ENCODE data around the gene SRD5A3. TPM values are rescaled to one million over a fixed set of nuclear protein-coding genes. Genes with fewer than 3 reads are reported as not detected.

The SRD5A3 gene
- total and polyA plus RNA-seq, 4 donors: 5.2 to 18.2 (median 9.5) TPM

GRCh38 chr4:55373461-55373860 is 27.4 kb downstream of the SRD5A3 start (continued):
- TF ChIP-seq REST (IDR thresholded peaks at IDR 0.05): no peak

DNA sequence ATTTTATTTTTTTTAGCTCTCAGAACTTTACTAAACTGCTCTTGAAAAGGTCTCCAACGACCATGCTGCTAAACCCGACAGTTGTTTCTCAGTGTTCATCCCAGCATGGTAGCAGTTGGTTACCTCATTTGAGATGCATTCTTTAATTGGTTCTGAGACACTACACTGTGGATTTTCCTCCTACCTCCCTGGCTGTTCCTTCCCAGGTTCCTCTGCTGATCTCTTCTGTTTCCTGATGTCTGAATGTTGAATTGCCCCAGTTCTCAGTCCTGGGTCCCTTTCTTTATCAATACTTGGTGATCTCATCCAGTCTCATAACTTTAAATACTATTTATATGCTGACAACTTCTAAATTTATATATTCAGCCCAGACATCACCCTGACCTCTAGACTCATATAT is 30.7 kb downstream of the SRD5A3 start:
- Histone ChIP-seq H3K9ac (ENCODE audit: low read depth in 1 of 2, low read length in 2 of 2) (no peak overlapping the region), H3K27ac (ENCODE audit: low read depth in 1 of 2, low read length in 2 of 2) (no peak overlapping the region), H3K4me3 (ENCODE audit: low read depth in 1 of 3, low read length in 3 of 3) (no peak overlapping the region), H3K27me3 (ENCODE audit: control insufficient read depth in 4 of 4, insufficient read depth in 4 of 4, low read length in 3 of 4) (no peaks in the 10 kb centered on the region), H3K36me3 (ENCODE audit: control insufficient read depth in 4 of 4, insufficient read depth in 3 of 4, low read depth in 1 of 4, low read length in 3 of 4) (peaks cover 0 to 5% (median 0%) of the 10 kb centered on the region in 4 donors), H3K9me3 (ENCODE audit: control insufficient read depth in 4 of 4, low read length in 3 of 4) (no peaks in the 10 kb centered on the region), H3K4me1 (ENCODE audit: control insufficient read depth in 4 of 4, insufficient read depth in 4 of 4, low read length in 3 of 4) (no peaks in the 10 kb centered on the region)
- no peak for DNase-seq (ENCODE audit: low spot score)
- 87% methylated on average over 2 of the region's 2 CpGs for WGBS
- TF ChIP-seq FOXA2 (IDR thresholded peaks at IDR 0.05) (no peak), YY1 (IDR thresholded peaks at IDR 0.05) (no peak), EGR1 (IDR thresholded peaks at IDR 0.05; ENCODE audit: low read depth in 2 of 2) (no peak), REST (IDR thresholded peaks at IDR 0.05) (no peak), HNF4A (conservative IDR thresholded peaks at IDR 0.05) (no peak), TAF1 (conservative IDR thresholded peaks at IDR 0.05) (no peak), NR2F2 (IDR thresholded peaks at IDR 0.05) (no peak), HNF4G (IDR thresholded peaks at IDR 0.05) (no peak), JUND (IDR thresholded peaks at IDR 0.05) (no peak), MAX (IDR thresholded peaks at IDR 0.05) (no peak), GABPA (IDR thresholded peaks at IDR 0.05 in 1 of 2, conservative IDR thresholded peaks at IDR 0.05 in 1 of 2) (no peak), RAD21 (IDR thresholded peaks at IDR 0.05) (no peak)
- TF ChIP-seq, protein P1, sequence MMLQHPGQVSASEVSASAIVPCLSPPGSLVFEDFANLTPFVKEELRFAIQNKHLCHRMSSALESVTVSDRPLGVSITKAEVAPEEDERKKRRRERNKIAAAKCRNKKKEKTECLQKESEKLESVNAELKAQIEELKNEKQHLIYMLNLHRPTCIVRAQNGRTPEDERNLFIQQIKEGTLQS (IDR thresholded peaks at IDR 0.05): no peak
- TF ChIP-seq, protein P2, sequence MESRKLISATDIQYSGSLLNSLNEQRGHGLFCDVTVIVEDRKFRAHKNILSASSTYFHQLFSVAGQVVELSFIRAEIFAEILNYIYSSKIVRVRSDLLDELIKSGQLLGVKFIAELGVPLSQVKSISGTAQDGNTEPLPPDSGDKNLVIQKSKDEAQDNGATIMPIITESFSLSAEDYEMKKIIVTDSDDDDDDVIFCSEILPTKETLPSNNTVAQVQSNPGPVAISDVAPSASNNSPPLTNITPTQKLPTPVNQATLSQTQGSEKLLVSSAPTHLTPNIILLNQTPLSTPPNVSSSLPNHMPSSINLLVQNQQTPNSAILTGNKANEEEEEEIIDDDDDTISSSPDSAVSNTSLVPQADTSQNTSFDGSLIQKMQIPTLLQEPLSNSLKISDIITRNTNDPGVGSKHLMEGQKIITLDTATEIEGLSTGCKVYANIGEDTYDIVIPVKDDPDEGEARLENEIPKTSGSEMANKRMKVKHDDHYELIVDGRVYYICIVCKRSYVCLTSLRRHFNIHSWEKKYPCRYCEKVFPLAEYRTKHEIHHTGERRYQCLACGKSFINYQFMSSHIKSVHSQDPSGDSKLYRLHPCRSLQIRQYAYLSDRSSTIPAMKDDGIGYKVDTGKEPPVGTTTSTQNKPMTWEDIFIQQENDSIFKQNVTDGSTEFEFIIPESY (IDR thresholded peaks at IDR 0.05): no peak
- TF ChIP-seq, protein P3, sequence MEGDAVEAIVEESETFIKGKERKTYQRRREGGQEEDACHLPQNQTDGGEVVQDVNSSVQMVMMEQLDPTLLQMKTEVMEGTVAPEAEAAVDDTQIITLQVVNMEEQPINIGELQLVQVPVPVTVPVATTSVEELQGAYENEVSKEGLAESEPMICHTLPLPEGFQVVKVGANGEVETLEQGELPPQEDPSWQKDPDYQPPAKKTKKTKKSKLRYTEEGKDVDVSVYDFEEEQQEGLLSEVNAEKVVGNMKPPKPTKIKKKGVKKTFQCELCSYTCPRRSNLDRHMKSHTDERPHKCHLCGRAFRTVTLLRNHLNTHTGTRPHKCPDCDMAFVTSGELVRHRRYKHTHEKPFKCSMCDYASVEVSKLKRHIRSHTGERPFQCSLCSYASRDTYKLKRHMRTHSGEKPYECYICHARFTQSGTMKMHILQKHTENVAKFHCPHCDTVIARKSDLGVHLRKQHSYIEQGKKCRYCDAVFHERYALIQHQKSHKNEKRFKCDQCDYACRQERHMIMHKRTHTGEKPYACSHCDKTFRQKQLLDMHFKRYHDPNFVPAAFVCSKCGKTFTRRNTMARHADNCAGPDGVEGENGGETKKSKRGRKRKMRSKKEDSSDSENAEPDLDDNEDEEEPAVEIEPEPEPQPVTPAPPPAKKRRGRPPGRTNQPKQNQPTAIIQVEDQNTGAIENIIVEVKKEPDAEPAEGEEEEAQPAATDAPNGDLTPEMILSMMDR (IDR thresholded peaks at IDR 0.05; ENCODE audit: low read depth, low read length, missing input control): no peak

All from liver (tissue), 9 donors.